ENCODE data around the gene RIPOR1.

The RIPOR1 gene

DNA sequence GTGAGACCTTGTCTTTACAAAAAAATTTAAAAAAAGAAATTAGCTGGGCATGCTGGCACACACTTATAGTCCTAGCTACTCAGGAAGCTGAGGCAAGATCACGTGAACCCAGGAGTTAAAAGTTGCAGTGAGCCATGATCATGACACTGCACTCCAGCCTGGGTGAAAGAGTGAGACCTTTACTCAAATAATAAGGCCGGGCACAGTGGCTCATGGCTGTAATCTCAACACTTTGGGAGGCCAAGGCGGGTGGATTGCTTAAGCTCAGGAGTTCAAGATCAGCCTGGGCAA is 11.5 kb upstream of the RIPOR1 start:
- DNase-seq (ENCODE audit: low read depth, low spot score): no peak
- H3K4me3 ChIP-seq (ENCODE audit: low read depth, low read length): no peak overlapping the region
- in situ Hi-C loops (cut with HindIII; ENCODE audit: low sequenced_read_pairs): no loop called here
- TF ChIP-seq, protein P1, sequence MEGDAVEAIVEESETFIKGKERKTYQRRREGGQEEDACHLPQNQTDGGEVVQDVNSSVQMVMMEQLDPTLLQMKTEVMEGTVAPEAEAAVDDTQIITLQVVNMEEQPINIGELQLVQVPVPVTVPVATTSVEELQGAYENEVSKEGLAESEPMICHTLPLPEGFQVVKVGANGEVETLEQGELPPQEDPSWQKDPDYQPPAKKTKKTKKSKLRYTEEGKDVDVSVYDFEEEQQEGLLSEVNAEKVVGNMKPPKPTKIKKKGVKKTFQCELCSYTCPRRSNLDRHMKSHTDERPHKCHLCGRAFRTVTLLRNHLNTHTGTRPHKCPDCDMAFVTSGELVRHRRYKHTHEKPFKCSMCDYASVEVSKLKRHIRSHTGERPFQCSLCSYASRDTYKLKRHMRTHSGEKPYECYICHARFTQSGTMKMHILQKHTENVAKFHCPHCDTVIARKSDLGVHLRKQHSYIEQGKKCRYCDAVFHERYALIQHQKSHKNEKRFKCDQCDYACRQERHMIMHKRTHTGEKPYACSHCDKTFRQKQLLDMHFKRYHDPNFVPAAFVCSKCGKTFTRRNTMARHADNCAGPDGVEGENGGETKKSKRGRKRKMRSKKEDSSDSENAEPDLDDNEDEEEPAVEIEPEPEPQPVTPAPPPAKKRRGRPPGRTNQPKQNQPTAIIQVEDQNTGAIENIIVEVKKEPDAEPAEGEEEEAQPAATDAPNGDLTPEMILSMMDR (IDR thresholded peaks at IDR 0.05; ENCODE audit: low read depth, low read length): no peak

DNA sequence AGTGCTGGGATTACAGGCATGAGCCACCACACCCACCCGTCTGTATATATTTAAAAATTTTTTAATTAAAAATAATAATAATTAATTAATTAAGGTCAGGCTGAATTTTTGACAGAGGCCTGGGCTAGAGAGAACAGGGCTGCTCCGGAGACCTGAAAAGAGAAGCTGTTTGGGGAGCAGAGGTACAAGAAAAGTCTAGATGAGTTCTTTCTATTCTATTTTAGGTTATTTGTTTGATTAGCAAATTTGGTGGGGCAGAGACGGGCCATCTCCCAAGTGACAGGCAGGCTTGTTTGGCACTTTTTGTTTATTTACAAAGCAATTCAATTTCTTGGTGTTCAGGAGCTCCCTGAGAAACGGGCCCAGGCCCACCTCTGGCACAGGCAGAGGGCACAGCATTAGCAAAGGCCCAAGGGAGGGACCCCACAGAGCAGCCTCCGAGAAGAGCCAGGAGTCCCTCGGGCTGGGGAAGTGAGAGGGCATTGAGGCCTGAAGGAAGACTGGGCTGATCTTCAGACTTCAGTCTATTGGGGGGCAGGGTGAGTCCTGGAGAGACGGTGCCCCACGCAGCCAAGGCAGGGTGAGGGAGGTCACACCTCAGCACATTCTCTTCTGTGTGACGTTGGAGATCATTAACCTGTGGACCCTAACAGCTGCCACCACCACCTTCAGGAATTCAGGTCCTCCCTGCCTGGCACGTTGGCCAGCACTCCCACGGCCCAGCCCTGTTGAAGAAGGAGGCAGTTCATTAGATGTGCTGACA is 10.8 kb upstream of the RIPOR1 start:
- TF ChIP-seq, protein P1 (IDR thresholded peaks at IDR 0.05; ENCODE audit: low read depth, low read length): no peak
- in situ Hi-C loops (cut with HindIII; ENCODE audit: low sequenced_read_pairs): no loop called here
- no peak overlapping the region for H3K4me3 ChIP-seq (ENCODE audit: low read depth, low read length)
- DNase-seq (ENCODE audit: low read depth, low spot score): no peak

DNA sequence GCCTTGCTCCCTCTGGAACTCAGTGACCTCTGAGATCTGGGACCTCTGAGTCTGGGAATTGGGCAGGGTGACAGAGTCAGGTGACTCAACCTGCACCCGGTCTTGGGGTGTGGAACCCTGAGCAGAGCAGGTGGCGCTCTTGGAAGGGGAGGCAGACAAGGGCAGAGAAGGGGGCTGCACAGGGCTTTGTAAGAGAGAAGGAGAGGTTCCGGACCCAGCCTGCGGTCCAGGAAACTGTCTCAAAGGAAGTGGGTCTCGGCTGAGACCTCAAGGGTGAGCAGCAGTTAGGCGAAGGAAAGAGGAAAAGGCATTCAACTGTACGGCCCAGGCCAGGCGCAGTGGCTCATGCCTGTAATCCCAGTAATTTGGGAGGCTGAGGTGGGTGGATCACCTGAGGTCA is 10.0 kb upstream of the RIPOR1 start:
- in situ Hi-C loops (cut with HindIII; ENCODE audit: low sequenced_read_pairs): no loop called here
- TF ChIP-seq, protein P1 (IDR thresholded peaks at IDR 0.05; ENCODE audit: low read depth, low read length): no peak
- H3K4me3 ChIP-seq (ENCODE audit: low read depth, low read length): no peak overlapping the region
- DNase-seq (ENCODE audit: low read depth, low spot score): no peak

DNA sequence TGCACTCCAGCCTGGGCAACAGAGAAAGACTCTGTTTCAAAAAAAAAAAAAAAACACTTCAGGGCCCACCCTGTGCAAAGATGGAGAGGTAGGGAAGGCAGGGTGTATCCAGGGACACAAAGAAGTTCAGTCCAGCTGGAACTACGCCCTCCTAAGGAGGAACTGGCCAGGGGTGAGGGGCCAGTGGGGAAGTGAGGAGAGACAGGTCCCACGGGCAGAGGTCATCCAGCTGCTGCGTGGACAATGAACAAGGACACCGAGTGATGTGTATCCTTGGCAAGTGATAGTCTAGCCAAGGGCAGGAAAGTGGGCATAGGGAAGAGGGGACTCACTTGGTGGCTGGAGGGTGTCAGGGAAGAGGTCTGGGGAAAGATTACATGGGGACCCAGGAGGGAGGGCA is 9.4 kb upstream of the RIPOR1 start:
- DNase-seq (ENCODE audit: low read depth, low spot score): no peak
- TF ChIP-seq, protein P1 (IDR thresholded peaks at IDR 0.05; ENCODE audit: low read depth, low read length): no peak
- H3K4me3 ChIP-seq (ENCODE audit: low read depth, low read length): no peak overlapping the region
- in situ Hi-C loops (cut with HindIII; ENCODE audit: low sequenced_read_pairs): no loop called here

DNA sequence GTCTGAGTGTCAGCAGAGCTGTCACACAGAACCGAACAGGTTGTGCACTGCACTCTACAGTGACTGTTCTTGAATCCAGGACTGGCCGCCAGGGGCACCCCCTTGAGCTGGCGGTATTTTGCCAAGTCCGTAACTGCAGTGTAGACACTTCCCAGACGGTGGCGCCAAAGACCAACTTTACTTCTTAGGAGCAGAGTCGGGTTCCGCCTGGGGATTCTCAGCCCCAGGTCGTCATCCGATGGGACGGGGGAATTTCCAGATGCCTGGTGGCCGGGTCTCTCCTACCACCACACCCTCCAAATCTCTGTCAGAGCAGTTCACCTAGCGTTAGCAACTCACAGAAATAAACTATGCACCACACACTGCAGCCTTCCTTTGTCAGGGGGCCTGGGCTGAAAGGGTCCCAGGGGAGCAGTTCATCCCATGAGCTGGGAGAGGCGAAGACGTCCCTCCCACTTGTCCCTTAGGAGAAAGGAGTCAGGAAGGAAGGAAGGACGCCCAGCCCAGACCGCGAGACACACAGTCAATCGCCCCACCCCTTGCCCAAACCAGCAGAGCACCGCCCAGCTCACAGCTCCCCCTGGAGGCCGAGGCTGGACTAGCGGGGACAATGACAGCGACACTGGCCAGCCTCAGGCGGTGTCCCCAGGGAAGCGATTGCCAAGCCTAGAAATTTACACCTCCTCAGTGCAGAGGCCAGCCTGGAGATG is 7.4 kb upstream of the RIPOR1 start:
- TF ChIP-seq, protein P1 (IDR thresholded peaks at IDR 0.05; ENCODE audit: low read depth, low read length): peak; percentile 99
- in situ Hi-C loops (cut with HindIII; ENCODE audit: low sequenced_read_pairs): no loop called here
- H3K4me3 ChIP-seq (ENCODE audit: low read depth, low read length): peak overlapping the region; percentile 51
- peak; percentile 96 for DNase-seq (ENCODE audit: low read depth, low spot score)

DNA sequence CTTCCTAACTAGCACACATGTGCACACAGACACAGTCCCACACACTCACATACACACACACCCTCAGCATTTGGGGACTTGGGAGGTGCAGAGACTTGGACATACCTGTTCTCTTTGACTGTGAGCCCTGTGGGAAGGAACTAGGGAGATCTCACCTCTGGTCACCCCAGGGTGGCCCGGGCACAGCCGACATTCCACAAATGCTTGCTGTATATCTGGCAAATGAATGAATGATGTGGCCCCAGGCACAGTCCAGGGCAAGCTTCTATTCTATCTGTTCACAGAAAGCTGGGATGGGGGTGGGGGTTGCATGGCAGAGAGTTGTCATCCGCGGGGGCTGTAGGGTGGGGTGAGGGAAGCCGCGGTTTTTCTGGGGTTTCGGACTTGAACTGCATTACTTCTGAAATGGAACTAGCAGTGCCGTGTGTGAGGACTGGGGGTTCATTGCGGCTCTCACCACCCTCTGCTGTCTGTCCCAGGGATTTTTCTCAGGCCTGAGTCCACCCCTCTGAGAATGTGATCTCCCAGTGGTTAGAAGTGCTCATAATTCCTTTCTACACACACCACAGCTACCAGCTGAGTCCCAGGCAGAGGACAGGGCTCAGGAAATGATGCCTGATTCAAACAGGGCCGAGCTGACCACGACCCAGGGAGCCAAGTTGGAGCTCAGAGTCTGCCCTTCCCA is 3.3 kb upstream of the RIPOR1 start:
- no peak for DNase-seq (ENCODE audit: low read depth, low spot score)
- TF ChIP-seq, protein P1 (IDR thresholded peaks at IDR 0.05; ENCODE audit: low read depth, low read length): peak; percentile 29
- in situ Hi-C loops (cut with HindIII; ENCODE audit: low sequenced_read_pairs): no loop called here
- no peak overlapping the region for H3K4me3 ChIP-seq (ENCODE audit: low read depth, low read length)

Measured in astrocyte of the spinal cord (primary cell).